Adrenal gland (tissue), 5 donors: ENCODE data around the gene RAPGEF3.

ENCODE experiments used
- POLR2A ChIP-seq, 2 donors: fragments of 450-650 bp; IDR thresholded peaks; one replicate each; pipeline ENCODE4 v1.6.1; 2017; ENCODE audit warnings: antibody characterized with exemption in 2 of 2, mild to moderate bottlenecking in 2 of 2, moderate library complexity in 1 of 2
- TF ChIP-seq, protein P1 (sequence below), 6 experiments: fragments of 450-650 bp in 4 of 6; fragments of 200-600 bp in 2 of 6; sonication (generic) in 1 of 6; IDR thresholded peaks; 1 replicate in 5 of 6; 2 replicates in 1 of 6; pipeline versions ENCODE4 v1.5.1 to v1.8.0; 2016 to 2021; ENCODE audit warnings: antibody characterized with exemption in 6 of 6, mild to moderate bottlenecking in 2 of 6, moderate library complexity in 1 of 6
- donor health status: DM: no; HTN: no; CAD: no.

DNA sequence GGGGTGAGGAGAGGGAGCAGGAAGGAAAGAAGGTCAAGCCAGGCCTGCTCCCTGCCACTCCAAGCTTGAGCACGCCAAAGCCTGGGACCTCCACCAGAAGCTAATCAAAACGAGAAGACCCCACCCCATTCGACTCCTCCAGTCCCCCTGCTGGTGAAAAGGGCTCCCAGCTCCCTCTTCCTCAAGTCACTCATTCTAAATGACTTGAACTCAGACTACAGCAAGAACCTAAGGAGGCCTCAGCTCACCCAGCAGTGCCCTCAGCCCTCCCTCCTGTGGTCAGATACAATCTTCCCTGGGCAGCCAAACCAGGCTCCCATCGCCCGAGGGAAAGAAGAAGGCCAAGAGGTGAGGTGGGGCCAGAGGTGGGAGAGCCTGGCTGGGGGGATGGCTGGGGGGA lies 43.6 kb upstream of the RAPGEF3 start:
- no peak for TF ChIP-seq POLR2A (IDR thresholded peaks at IDR 0.05)
- TF ChIP-seq, protein P1, sequence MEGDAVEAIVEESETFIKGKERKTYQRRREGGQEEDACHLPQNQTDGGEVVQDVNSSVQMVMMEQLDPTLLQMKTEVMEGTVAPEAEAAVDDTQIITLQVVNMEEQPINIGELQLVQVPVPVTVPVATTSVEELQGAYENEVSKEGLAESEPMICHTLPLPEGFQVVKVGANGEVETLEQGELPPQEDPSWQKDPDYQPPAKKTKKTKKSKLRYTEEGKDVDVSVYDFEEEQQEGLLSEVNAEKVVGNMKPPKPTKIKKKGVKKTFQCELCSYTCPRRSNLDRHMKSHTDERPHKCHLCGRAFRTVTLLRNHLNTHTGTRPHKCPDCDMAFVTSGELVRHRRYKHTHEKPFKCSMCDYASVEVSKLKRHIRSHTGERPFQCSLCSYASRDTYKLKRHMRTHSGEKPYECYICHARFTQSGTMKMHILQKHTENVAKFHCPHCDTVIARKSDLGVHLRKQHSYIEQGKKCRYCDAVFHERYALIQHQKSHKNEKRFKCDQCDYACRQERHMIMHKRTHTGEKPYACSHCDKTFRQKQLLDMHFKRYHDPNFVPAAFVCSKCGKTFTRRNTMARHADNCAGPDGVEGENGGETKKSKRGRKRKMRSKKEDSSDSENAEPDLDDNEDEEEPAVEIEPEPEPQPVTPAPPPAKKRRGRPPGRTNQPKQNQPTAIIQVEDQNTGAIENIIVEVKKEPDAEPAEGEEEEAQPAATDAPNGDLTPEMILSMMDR (IDR thresholded peaks at IDR 0.05): no peak
